C4-2B (cell line): ENCODE data around the gene KIF23.

Source experiments
- ZFX ChIP-seq: fragments of 450-650 bp; IDR thresholded peaks from 2 replicates; pipeline ENCODE4 v1.6.1; 2017
- TF ChIP-seq, protein P1 (sequence below): fragments of 450-650 bp; conservative IDR thresholded peaks from 2 replicates; pipeline ENCODE4 v1.5.1; 2017; ENCODE audit warnings: mild to moderate bottlenecking

GRCh38 chr15:69459066-69459465, 44.9 kb downstream of the KIF23 start:
- TF ChIP-seq, protein P1, sequence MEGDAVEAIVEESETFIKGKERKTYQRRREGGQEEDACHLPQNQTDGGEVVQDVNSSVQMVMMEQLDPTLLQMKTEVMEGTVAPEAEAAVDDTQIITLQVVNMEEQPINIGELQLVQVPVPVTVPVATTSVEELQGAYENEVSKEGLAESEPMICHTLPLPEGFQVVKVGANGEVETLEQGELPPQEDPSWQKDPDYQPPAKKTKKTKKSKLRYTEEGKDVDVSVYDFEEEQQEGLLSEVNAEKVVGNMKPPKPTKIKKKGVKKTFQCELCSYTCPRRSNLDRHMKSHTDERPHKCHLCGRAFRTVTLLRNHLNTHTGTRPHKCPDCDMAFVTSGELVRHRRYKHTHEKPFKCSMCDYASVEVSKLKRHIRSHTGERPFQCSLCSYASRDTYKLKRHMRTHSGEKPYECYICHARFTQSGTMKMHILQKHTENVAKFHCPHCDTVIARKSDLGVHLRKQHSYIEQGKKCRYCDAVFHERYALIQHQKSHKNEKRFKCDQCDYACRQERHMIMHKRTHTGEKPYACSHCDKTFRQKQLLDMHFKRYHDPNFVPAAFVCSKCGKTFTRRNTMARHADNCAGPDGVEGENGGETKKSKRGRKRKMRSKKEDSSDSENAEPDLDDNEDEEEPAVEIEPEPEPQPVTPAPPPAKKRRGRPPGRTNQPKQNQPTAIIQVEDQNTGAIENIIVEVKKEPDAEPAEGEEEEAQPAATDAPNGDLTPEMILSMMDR: no peak
- TF ChIP-seq ZFX: no peak
